H1 (cell line): ENCODE measurements around the gene ZFHX2. TPM values are rescaled to one million over a fixed set of nuclear protein-coding genes. Genes with fewer than 3 reads are reported as not detected.

Source experiments
- ATF2 ChIP-seq: IDR thresholded peaks from 2 replicates; pipeline ENCODE4 v1.6.1; 2012; ENCODE audit warnings: low read length, inconsistent platforms
- BACH1 ChIP-seq: IDR thresholded peaks from 2 replicates; pipeline ENCODE4 v1.6.1; 2012; ENCODE audit warnings: low read length, improper control_type of control experiment
- CEBPB ChIP-seq: IDR thresholded peaks from 2 replicates; pipeline ENCODE4 v1.6.1; 2012; ENCODE audit warnings: low read depth, low read length
- SP4 ChIP-seq: IDR thresholded peaks from 2 replicates; pipeline ENCODE4 v1.6.1; 2012; ENCODE audit warnings: low read length, inconsistent platforms
- polyA plus RNA-seq, 7 experiments: library from polyadenylated mRNA; depleted of rRNA in 3 of 7; stranded (reverse) in 5 of 7; unstranded in 2 of 7; fragments of >200 nt in 5 of 7; fragments of 200-250 nt in 2 of 7; gene quantifications; 1 replicate in 5 of 7; 2 replicates in 1 of 7; 4 replicates in 1 of 7; pipeline versions ENCODE4 v1.2.1 to v1.2.3, GENCODE V29; 2011 to 2013; ENCODE audit warnings: missing spikeins in 2 of 7, mixed read lengths in 2 of 7
- total RNA-seq: library from RNA; stranded (reverse); fragmentation: NEBNext Ultra II Directional; extraction: Animal tissue kit (Norgen Biotek cat#: 25700); gene quantifications from 2 replicates; pipeline ENCODE4 v1.2.1, GENCODE V29; 2021

ZFHX2 gene
- total and polyA plus RNA-seq, 2 of the 8 experiments (the other 6 are each of a cell fraction or from before 2014, with no cell fraction given): 2.7 to 27.0 TPM

GRCh38 chr14:23543403-23543802 is 8.2 kb downstream of the ZFHX2 start (continued):
- TF ChIP-seq ATF2 (no peak), SP4 (no peak), CEBPB (no peak), BACH1 (no peak)
